Measurements from ENCODE around the gene SLC22A12. TPM values are rescaled to one million over a fixed set of nuclear protein-coding genes. Genes with fewer than 3 reads are reported as not detected.

Gene SLC22A12
- polyA plus RNA-seq, 1 of the 3 experiments (the other 2 are of a cell fraction) = not detected

- H3K9me2 ChIP-seq = no peaks in the 10 kb centered on the region
- H2AFZ ChIP-seq (ENCODE audit: low read depth) = no peak overlapping the region
- no peak for DNase-seq
- H3K79me2 ChIP-seq (ENCODE audit: insufficient read depth) = no peaks in the 10 kb centered on the region
- ChIA-PET CTCF (interaction anchor here (1.6 to 6.6 kb wide), 3 partner anchors 17 to 184 kb away, joined by 4 to 61 read pairs (median 6); no protein-coding TSS in a partner anchor), POLR2A (no interaction called here)
- no peaks in the 10 kb centered on the region for H3F3A ChIP-seq (replicated peaks; ENCODE audit: insufficient read depth)
- no peak overlapping the region for H3K27ac ChIP-seq (ENCODE audit: low read depth in 2 of 2, low read length in 1 of 2)
- H3K9ac ChIP-seq = no peak overlapping the region
- no peaks in the 10 kb centered on the region for H3K9me3 ChIP-seq
- WGBS (ENCODE audit: low lambda C conversion rate) = 79% methylated on average over 9 of the region's 10 CpGs
- H3K4me2 ChIP-seq = no peak overlapping the region
- H4K20me1 ChIP-seq (ENCODE audit: insufficient read depth) = no peaks in the 10 kb centered on the region
- H3K4me1 ChIP-seq (ENCODE audit: control insufficient read depth in 1 of 2, insufficient read depth in 2 of 2, low read depth in 1 of 2, low read length in 1 of 2) = peaks cover 0 to 31% of the 10 kb centered on the region in 2 experiments; a peak in 1 of 4 replicates
- H3K4me3 ChIP-seq (ENCODE audit: low read depth in 2 of 2, low read length in 1 of 2) = no peak overlapping the region
- H3K36me3 ChIP-seq (replicated peaks in 1 of 2; ENCODE audit: control insufficient read depth in 1 of 2, insufficient read depth in 2 of 2, low read length in 1 of 2) = no peaks in the 10 kb centered on the region
- TF ChIP-seq EP300 (IDR thresholded peaks at IDR 0.05; ENCODE audit: borderline replicate concordance in 1 of 2, low read depth in 1 of 2, low read length in 1 of 2) (no peak), MEF2A (IDR thresholded peaks at IDR 0.05; ENCODE audit: borderline replicate concordance, low read depth) (no peak), CHD2 (IDR thresholded peaks at IDR 0.05; ENCODE audit: low read length, partially characterized antibody) (no peak), NFIC (IDR thresholded peaks at IDR 0.05; ENCODE audit: borderline replicate concordance) (no peak), ZBTB33 (IDR thresholded peaks at IDR 0.05; ENCODE audit: borderline replicate concordance, low read depth) (no peak), CTCF (IDR thresholded peaks at IDR 0.05) (no peak), RXRA (IDR thresholded peaks at IDR 0.05; ENCODE audit: borderline replicate concordance, low read depth) (no peak), GATA2 (CRISPR knock-in tag; IDR thresholded peaks at IDR 0.05) (no peak), TAF1 (IDR thresholded peaks at IDR 0.05; ENCODE audit: borderline replicate concordance, low read depth, low read length) (no peak), SIN3A (IDR thresholded peaks at IDR 0.05; ENCODE audit: borderline replicate concordance, low read depth, low read length) (no peak), MXI1 (IDR thresholded peaks at IDR 0.05; ENCODE audit: low read depth, low read length) (no peak), FOXJ3 (CRISPR knock-in tag; IDR thresholded peaks at IDR 0.05) (no peak), POLR2AphosphoS5 (IDR thresholded peaks at IDR 0.05; ENCODE audit: low read depth, low read length) (no peak), FOXM1 (IDR thresholded peaks at IDR 0.05; ENCODE audit: low read depth) (no peak), JUND (IDR thresholded peaks at IDR 0.05) (no peak)
- TF ChIP-seq, protein P1, sequence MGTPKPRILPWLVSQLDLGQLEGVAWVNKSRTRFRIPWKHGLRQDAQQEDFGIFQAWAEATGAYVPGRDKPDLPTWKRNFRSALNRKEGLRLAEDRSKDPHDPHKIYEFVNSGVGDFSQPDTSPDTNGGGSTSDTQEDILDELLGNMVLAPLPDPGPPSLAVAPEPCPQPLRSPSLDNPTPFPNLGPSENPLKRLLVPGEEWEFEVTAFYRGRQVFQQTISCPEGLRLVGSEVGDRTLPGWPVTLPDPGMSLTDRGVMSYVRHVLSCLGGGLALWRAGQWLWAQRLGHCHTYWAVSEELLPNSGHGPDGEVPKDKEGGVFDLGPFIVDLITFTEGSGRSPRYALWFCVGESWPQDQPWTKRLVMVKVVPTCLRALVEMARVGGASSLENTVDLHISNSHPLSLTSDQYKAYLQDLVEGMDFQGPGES (IDR thresholded peaks at IDR 0.05; ENCODE audit: low read depth, low read length) = no peak
- TF ChIP-seq, protein P2, sequence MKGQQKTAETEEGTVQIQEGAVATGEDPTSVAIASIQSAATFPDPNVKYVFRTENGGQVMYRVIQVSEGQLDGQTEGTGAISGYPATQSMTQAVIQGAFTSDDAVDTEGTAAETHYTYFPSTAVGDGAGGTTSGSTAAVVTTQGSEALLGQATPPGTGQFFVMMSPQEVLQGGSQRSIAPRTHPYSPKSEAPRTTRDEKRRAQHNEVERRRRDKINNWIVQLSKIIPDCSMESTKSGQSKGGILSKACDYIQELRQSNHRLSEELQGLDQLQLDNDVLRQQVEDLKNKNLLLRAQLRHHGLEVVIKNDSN (IDR thresholded peaks at IDR 0.05; ENCODE audit: borderline replicate concordance, low read depth) = no peak
- peaks cover 14% of the 10 kb centered on the region for H3K27me3 ChIP-seq (ENCODE audit: insufficient read depth)
Observed at GRCh38 chr11:64632654-64633053, 41.6 kb downstream of the SLC22A12 start.
